ENCODE data around the gene CRLF3.
"Not testable (repeated sequence)": the region's sequence is repeated elsewhere in the genome, so short reads cannot be mapped to it uniquely, and the experiment has no call there.

Gene CRLF3

DNA sequence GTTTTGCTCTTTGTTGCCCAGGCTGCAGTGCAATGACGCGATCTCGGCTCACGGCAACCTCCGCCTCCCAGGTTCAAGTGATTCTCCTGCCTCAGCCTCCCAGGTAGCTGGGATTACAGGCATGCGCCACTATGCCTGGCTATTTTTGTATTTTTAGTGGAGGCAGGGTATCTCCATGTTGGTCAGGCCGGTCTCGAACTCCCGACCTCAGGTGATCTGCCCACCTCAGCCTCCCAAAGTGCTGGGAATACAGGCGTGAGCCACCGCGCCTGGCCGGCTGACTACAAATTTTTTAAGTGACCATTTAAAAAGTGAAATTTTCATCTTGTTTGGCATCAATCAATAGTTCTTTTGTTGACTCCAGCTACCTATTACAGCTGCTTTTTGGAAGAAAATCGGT, 90.3 kb downstream of the CRLF3 start:
- DNase-seq = not testable (repeated sequence)

All from activated naive CD4-positive, alpha-beta T cell treated with Interleukin-2 at 50 U/mL for 16 hours (primary cell).